ENCODE results near the gene DHRSX.
"Not testable (repeated sequence)": the region's sequence is repeated elsewhere in the genome, so short reads cannot be mapped to it uniquely, and the experiment has no call there.

The DHRSX gene, protein sequence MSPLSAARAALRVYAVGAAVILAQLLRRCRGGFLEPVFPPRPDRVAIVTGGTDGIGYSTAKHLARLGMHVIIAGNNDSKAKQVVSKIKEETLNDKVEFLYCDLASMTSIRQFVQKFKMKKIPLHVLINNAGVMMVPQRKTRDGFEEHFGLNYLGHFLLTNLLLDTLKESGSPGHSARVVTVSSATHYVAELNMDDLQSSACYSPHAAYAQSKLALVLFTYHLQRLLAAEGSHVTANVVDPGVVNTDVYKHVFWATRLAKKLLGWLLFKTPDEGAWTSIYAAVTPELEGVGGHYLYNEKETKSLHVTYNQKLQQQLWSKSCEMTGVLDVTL

DNA sequence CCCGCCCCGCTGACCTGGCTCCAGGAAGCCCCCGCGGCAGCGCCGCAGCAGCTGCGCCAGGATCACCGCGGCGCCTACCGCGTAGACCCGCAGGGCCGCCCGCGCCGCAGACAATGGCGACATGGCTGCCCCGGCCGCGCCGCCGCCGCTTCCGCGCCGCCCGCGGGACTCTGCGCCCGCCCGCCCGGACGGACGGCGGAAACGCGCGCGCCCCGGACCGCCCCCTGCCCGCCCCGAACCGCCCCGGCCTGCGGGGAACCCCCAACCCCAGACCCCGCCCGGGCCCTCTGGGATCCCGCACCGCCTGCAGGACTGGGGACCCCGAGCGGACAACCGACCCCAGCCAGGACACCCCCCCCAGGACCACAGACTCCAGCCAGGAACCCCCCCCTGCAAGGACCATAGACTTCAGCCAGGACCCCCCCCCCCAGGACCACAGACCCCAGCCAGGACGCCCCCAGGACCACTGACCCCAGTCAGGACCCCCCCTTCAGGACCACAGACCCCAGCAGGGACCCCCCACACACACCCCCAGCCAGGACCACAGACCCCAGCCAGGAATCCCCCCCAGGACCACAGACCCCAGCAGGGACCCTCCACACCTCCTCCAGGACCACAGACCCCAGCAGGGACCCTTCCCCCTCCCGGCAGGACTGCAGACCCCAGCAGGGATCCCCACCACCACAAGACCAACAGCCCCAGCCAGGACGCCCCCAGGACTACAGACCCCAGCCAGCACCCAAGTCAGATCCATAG, at the start of gene DHRSX, which contains the start of gene ZBED1:
DHRSX (minus strand) TSS at position 174 of the 756 bp plus-strand sequence; CDS start at position 123, 51 bp downstream.
ZBED1 (minus strand) TSS at position 174 of the 756 bp plus-strand sequence. CDS start 10,257 bp downstream, outside the sequence.
- no peak for DNase-seq

DNA sequence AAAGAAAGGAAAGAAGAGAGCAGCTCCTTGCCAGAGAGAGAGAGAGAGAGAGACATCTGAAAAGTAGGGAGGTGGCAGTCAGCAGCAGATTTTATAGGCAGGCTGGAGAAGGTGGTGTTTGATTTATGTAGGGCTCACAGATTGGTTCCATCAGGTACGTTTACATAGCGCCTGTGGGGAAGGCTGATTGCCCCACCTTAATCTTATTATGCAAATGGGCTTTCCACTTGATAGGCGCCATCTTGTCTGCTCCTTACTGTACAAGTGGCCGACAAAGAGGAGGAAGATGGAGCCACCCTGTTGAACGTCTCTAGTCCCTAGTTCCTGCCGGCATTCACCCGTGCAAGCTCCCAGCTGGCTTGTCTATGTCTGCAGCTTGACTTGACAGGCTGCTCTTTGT, 49.1 kb upstream of the DHRSX start:
- DNase-seq: peak; percentile 51

DNA sequence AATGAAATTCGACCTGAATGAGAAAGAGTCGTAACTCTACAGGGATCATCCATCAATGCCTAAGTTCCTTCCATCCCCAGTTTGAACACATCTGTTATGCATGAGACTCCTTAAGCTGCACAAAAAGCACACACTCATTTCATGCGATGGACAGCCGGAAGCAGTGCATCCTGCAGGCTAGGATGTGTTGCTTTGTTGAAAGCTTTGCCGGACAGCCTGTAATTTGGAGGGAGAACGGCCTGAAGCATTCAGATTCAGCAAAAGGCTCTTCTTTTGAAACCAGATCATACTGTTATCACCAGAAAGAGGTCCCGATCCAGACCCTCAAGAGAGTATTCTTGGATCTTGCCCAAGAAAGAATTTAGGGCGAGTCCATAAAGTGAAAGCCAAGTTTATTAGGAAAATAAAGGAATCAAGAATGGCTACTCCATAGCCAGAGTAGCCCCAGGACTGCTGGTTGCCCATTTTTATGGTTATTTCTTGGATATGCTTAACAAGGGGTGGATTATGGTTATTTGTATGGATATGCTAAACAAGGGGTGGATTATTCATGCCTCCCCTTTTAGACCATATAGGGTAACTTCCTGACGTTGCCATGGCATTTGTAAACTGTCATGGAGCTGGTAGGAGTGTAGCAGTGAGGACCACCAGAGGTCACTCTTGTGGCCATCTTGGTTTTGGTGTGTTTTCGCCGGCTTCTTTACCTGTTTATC, 48.1 kb upstream of the DHRSX start:
- no peak for DNase-seq

DNA sequence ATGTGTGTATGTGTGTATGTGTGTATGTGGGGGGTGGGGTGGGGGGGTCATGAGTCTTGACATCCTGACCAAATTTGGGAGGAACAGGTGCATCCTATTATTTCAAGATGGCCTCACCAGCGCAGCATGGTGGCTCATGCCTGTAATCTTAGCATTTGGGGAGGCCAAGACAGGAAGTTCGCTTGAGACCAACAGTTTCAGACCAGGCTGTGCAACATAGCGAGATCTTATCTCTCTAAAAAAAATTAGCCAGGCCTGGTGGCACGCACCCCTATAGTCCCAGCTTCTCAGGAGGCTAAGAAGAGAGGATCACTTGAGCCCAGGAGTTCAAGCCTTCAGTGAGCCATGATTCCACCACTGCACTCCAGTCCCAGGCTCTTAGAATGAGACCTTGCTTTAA, 47.0 kb upstream of the DHRSX start:
- no peak for DNase-seq

DNA sequence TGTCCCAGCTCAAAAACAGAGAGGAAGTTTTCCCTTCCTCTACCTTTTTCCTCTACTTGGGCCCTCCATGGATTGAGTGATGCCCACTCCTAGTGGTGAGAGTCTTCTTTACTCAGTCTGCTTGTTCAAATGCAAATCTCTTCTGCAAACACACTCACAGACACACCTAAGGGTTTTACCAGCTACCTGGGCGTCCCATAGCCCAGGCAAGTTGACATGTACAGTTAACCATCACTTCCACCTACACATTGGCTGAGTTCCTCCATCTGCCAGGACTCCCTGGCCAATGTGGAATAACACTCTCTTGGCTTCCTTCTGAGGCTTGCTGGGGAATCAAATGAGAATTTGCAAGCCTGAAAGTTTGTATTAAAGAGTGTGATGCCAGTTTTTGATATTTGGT, 45.7 kb upstream of the DHRSX start:
- no peak for DNase-seq

DNA sequence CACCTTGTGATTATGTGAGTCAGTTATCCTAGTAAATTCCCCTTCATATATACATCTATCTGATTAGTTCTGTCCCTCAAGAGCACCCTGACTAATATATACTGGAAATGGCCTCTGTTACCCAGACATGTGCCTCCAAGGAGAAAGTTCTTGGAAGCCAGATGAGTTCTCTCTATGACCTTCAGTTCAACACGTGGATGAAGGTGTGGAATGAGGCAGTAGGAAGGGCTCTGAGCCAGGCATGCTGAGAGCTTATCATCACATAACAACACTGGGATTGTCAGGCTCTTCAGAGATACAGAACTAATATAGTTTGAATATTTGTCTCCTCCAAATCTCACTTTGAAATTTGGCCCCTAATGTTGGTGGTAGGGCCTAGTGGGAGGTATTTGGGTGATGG, 44.4 kb upstream of the DHRSX start:
- DNase-seq: no peak

DNA sequence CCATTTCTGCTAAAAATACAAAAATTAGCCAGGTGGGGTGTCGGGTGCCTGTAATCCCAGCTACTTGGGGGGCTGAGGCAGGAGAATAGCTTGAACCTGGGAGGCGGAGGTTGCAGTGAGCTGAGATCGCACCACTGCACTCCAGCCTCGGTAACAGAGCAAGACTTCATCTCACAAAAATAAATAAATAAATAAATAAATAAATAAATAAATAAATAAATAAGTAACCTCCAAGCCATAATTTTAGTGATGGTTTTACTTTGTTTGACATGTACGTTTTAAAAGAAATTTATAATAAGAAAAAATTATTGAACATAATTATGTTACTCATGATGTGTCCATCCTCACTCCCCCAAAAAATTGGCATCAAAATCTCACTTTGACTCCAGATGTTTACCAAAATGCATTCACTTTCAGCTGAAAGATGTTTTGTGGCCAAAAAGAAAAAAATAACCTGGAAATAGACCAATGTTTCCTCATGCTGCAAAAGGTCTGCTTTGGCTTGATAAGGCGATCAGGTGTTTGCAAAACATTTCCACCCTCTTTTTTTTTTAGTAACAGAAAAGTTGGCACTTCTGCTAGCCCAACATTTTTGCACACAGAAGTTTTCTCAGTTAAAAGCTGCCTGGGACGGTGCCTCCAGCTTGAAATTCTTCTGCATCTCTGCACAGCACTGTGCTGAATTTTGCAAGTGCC, 42.2 kb upstream of the DHRSX start:
- no peak for DNase-seq

DNA sequence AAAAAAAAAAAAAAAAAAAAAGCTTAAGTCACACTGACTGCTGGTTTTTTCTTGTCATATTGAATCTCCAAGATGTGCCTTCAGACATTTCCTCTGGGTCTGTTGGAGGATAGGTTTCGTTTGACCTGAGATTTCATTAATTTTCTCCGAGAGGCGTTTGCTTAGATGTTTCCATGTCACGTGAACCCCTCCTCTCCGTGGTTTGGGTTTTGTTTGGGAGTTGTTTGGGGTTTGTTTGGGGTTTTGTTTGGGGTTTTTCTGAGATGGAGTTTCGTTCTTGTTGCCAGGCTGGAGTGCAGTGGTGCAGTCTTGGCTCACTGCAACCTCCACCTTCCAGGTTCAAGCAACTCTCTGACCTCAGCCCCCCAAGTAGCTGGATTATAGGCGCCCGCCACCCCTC, 40.8 kb upstream of the DHRSX start:
- no peak for DNase-seq

DNA sequence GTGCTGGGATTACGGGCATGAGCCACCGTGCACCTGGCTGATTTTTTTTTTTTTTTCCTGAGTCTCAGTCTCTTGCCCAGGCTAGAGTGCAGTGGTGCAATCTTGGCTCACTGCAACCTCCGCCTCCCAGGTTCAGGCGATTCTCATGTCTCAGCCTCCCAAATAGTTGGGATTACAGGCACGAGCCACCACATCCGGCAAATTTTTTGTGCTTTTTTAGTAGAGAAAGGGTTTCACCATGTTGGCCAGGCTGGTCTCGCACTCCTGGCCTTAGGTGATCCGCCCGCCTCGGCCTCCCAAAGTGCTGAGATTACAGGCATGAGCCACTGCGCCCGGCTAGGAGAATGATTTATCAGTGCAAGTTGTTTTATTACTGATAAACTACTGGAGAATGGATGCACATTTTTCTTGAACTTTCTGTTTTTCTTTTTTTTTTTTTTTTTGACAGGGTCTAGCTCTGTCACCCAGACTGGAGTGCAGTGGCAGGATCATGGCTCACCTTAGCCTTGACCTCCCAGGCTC, 39.7 kb upstream of the DHRSX start:
- no peak for DNase-seq

DNA sequence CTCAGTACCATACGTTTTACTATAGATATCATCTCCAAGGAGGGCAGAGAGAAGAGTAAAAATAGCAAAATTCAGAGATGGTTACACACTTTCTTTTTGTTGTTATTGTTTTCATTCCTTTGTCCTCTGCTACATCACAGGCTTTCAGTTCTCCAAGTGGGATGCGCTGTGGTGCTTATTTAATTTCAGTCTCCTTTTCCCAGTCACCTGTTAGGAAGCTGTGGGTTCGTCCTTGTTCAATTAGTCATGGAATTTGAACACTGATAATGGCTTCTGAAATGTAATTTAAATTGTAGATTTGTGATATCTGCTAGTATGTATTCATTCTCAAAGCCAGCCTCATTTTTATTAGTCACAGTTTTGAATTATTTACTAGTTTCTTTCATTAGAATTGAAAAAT, 38.8 kb upstream of the DHRSX start:
- DNase-seq: no peak

DNA sequence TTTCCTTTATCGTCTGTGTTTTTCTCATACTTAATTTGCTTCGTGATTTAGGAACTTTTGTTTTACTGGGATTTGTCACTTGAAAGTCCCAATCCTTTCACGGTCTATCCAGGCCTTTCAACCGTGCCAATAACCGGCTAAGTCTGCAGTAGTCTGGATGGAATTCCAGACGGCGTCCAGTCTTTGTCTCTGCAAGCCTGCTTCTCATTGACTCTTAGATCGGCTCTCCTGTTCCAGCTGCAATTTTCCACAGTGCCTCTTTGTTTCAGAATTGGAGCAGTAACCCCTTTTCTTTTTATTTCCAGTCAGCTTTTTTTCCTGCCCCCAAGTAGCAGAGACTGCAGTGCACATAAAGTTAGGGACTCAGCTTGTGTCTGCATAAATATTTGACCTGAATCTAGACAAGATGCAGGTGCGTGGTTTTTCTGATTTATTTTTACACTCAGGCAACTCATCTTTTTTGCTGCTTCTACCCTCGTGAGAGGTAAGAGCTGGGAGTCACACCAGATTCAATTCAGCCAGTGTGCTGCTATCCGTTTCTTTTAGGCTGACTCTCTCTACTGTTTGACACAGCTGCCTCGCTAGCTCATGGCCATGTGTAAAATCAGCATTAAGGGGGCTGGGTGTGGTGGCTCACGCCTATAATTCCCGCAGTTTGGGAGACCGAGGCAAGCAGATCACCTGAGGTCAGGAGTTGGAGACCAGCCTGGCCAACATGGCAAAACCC, 37.4 kb upstream of the DHRSX start:
- no peak for DNase-seq

DNA sequence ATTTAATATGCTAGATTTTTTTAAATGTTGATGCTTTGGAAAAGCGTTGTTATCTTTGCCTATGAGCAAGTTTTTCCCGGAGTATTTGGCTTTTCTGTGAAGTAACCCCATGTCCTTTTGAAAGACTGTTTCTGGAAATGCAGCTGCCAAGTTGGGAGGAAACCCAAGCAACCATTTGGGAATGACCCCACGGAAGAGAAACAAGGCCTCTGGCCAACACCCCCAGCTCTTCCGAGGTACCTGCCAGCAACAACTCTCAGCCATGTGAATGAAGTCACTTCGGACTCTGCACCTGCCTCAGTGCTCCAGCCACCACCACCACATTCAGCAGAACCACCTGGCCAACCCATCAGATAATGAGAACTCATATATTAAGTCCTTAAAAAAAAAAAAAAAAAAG, 36.2 kb upstream of the DHRSX start:
- no peak for DNase-seq

DNA sequence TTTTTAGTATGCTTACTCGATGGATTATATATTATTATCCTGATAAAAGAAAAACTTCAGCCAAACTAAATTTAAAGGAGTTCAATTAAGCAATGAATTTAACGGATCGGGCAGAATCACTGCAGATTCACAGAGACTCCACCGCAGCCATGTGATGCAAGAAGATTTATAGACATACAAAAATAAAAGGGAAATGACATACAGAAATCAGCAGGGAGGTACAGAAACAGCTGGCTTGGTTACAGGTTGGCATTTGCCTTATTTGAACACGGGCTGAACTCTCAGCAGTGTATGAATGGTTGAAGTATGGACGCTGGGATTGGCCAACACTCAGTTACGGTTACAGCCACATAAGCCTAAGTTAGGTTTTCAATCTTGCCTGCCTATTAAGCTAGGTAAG, 35.4 kb upstream of the DHRSX start:
- no peak for DNase-seq

DNA sequence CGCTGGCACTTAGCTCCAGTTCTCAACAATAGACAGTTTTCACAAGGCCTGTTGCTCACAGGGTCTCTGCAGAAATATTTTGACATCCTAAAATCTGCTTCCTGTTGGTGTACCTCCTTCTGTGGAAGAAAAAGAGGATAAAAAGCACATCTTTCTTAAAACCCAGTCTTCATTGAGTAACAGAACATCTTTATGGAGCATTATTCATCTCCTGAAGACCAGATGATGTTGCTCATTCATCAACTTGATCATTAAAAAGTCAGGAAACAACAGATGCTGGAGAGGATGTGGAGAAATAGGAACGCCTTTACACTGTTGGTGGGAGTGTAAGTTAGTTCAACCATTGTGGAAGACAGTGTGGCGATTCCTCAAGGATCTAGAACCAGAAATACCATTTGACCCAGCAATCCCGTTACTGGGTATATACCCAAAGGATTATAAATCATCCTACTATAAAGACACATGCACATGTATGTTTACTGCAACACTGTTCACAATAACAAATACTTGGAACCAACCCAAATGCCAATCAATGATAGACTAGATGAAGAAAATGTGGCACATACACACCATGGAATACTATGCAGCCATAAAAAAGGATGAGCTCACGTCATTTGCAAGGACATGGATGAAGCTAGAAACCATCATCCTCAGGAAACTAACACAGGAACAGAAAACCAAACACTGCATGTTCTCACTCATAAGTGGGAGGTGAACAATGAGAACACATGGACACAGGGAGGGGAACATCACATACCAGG, 33.7 kb upstream of the DHRSX start:
- not testable (repeated sequence) for DNase-seq

DNA sequence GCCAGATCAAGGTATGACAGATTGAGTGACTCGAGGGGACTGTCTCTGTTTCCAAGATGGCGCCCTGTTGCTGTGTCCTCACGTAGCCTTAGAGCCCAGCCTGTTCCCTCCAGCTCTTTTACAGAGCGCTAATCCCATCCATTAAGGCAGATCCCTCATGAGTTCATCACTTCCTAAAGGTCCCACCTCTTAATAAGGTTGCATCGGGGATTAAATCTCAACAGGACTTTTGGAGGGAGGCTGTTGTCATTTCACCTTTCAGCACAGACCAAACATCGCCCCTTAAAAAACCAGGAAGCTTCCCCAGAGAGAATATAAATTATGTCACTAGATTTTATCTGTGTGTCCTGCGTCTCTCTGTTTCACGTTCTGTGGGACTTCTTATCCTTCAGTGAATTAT, 32.6 kb upstream of the DHRSX start:
- no peak for DNase-seq

DNA sequence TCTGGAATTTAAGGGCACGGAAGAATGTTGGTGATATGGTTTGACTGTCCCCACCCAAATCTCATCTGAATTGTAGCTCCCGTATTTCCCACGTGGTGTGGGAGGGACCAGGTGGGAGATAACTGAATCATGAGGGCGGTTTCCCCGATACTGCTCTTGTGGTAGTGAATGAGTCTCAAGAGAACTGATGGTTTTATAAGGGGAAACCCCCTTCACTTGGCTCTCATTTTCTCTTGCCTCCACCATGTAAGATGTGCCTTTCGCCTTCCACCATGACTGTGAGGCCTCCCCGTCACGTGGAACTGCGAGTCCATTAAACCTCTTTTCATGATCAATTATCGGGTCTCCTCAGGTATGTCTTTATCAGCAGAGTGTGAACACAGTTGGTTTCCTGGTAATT, 25.6 kb upstream of the DHRSX start:
- DNase-seq: no peak

DNA sequence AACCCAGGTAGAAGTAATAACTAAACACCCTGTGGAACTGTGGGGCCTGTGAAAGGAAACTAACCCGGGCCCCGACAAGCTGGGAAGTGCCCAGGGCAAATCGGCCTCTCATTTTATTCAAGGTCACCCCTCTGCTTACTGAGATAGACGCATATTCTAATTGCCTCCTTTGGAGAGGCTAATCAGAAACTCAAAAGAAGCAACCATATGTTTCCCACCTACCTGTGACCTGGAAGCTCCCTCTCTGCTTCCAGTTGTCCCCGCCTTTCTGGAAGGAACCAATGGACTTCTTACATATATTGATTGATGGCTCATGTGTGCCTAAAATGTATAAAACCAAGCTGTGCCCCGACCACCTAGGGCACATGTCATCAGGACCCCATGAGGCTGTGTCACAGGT, 23.1 kb upstream of the DHRSX start:
- no peak for DNase-seq

DNA sequence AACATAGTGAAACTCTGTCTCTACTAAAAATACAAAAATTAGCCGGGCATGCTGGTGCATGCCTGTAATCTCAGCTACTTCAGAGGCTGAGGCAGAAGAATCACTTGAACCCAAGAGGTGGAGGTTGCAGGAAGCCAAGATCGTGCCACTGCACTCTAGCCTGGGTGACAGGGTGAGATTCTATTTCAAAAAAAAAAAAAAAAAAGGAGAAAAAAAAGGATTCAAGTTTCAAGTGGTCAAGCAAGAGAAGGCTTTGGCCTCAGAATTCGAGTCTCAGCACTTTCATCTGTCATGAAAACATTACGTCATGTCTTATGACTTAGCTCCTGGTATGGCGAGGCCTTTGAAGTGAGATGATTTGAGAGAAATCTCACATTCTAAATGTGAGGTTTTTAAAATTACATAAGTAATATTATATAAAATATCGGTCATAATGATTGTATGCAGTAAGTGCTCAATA, 21.2 kb upstream of the DHRSX start:
- no peak for DNase-seq

DNA sequence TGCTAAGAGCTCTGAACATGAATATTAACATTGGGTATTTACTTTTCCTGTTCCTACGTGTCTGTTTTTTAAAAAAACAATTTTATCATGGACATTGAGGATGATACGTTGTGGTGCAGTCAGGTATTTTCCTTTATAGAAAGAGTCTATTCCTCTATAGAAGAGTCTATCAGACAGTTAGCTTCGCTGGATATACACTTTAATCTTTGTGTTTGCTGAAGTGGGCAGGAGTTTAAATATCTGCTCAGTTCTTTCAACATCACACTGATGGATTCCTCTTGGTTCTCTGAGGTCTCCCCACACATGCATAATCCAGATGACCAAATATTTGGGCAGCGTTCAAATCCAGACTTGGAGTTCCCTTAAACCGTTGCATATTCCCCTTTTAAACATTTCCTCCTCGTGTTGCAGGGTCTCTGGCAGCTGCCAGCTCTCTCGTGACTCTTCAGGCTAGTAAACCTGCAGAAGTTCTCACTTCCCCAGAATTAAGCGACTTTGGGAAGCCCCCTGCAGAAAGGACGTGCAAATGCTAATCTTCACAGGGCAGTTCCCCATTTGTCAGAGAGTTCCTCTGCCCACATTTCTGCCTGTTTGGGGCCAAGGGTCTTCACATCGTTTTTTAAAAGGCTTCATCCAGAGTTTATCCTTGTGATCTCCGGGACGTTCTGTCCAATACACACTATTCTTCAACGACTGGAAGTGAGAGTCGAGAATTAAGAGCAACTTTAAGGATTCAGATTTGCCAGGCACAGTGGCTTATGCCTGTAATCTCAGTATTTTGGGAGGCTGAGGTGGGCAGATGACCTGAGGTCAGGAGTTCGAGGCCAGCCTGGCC, 20.5 kb upstream of the DHRSX start:
- DNase-seq: no peak

DNA sequence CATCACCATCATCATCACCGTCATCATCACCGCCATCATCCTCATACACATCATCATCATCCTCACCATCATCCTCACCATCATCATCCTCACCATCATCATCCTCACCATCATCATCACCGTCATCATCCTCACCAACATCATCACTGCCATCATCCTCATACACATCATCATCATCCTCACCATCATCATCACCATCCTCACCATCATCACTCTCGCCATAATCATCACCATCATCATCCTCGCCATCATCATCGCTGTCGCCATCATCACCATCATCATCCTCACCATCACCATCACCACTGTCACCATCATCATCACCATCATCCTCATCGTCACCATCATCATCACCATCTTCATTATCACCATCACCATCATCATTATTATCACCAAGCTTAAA, 19.8 kb upstream of the DHRSX start:
- no peak for DNase-seq

Measured in NCI-H526 treated with DMSO at 0.1 percent for 48 hours (cell line).